SK-N-DZ (cell line): ENCODE data around the gene ZNF619.

Experiments
- DNase-seq: peaks from one replicate; pipeline ENCODE4 v3.0.0-alpha.2; 2015; ENCODE audit warnings: low spot score

ZNF619 gene

GRCh38 chr3:40465111-40465407, 11.9 kb upstream of the ZNF619 start:
- DNase-seq, result no peak

- DNase-seq, result no peak
Measured at GRCh38 chr3:40465456-40465855, 11.5 kb upstream of the ZNF619 start.

GRCh38 chr3:40468018-40468417, 8.9 kb upstream of the ZNF619 start:
- DNase-seq, result no peak

- DNase-seq, result no peak
Measured at GRCh38 chr3:40470701-40471100, 6.2 kb upstream of the ZNF619 start.

GRCh38 chr3:40477666-40478065, 744 bp downstream of the ZNF619 start:
- DNase-seq, result no peak

GRCh38 chr3:40487172-40487571, 10.2 kb downstream of the ZNF619 start:
- DNase-seq, result no peak

GRCh38 chr3:40490916-40491315, 14.0 kb downstream of the ZNF619 start:
- no peak for DNase-seq

- no peak for DNase-seq
Measured at GRCh38 chr3:40494698-40495097, 17.8 kb downstream of the ZNF619 start.

GRCh38 chr3:40497288-40497687, 20.4 kb downstream of the ZNF619 start:
- DNase-seq, result no peak

- no peak for DNase-seq
Measured at GRCh38 chr3:40499952-40500351, 23.0 kb downstream of the ZNF619 start.

- no peak for DNase-seq
Measured at GRCh38 chr3:40502034-40502433, 25.1 kb downstream of the ZNF619 start.

GRCh38 chr3:40504636-40505430, 27.9 kb downstream of the ZNF619 start:
- DNase-seq, result no peak

GRCh38 chr3:40505599-40506462, 28.9 kb downstream of the ZNF619 start, which contains the start of gene ZNF620:
Gene ZNF620, plus strand, starts transcription at chr3:40506039. Its CDS starts 314 bp downstream, at chr3:40506353.
- peak; percentile 95 for DNase-seq

GRCh38 chr3:40511031-40511718, 34.3 kb downstream of the ZNF619 start:
- no peak for DNase-seq

GRCh38 chr3:40516201-40516600, 39.3 kb downstream of the ZNF619 start:
- DNase-seq, result no peak

- DNase-seq, result no peak
Measured at GRCh38 chr3:40518067-40518466, 41.1 kb downstream of the ZNF619 start.

- DNase-seq, result no peak
Measured at GRCh38 chr3:40518848-40519247, 41.9 kb downstream of the ZNF619 start.

- no peak for DNase-seq
Measured at GRCh38 chr3:40521254-40521653, 44.3 kb downstream of the ZNF619 start.

- DNase-seq, result no peak
Measured at GRCh38 chr3:40523781-40524180, 46.9 kb downstream of the ZNF619 start.

GRCh38 chr3:40524222-40524567, 47.3 kb downstream of the ZNF619 start:
- no peak for DNase-seq

- peak; percentile 80 for DNase-seq
Measured at GRCh38 chr3:40524568-40525285, 47.8 kb downstream of the ZNF619 start, which contains the start of gene ZNF621. Gene ZNF621, plus strand, starts transcription at chr3:40524960. Its CDS starts 881 bp downstream, at chr3:40525841.

GRCh38 chr3:40528426-40528825, 51.5 kb downstream of the ZNF619 start:
- no peak for DNase-seq
